MM.1S (cell line): Measurements from ENCODE around the gene SRCIN1.
"Not testable (repeated sequence)": the region's sequence is repeated elsewhere in the genome, so short reads cannot be mapped to it uniquely, and the experiment has no call there.

ENCODE experiments used
- EZH2 ChIP-seq: fragments of 300-600 bp; sonication (generic); optimal IDR thresholded peaks from 2 replicates; pipeline ENCODE3; 2017; ENCODE audit warnings: low read depth, mild to moderate bottlenecking, antibody characterized with exemption, low read length, mixed read lengths
- TF ChIP-seq, protein P1 (sequence below): fragments of 300-600 bp; sonication (generic); IDR thresholded peaks from 2 replicates; pipeline ENCODE4 v1.5.1; 2016; ENCODE audit warnings: antibody characterized with exemption, low read length, mixed read lengths

DNA sequence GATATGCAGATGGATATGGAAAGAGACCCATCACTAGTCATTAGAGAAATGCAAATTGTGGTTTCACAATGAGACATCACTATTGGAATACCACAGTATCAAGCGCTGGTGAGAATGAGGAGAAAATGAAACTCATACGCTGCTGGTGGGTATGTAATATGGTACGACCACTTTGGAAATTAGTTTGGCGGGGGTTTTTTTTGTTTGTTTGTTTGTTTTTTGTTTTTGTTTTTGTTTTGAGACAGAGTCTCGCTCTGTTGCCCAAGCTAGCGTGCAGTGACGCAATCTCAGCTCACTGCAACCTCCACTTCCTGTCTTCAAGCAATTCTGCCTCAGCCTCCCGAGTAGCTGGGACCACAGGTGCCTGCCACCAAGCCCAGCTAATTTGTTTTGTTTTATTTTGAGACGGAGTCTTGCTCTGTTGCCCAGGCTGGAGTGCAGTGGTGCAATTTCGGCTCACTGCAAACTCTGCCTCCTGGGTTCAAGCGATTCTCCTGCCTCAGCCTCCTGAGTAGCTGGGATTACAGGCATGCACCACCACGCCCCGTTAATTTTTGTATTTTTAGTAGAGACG, 19.1 kb upstream of the SRCIN1 start:
- TF ChIP-seq, protein P1, sequence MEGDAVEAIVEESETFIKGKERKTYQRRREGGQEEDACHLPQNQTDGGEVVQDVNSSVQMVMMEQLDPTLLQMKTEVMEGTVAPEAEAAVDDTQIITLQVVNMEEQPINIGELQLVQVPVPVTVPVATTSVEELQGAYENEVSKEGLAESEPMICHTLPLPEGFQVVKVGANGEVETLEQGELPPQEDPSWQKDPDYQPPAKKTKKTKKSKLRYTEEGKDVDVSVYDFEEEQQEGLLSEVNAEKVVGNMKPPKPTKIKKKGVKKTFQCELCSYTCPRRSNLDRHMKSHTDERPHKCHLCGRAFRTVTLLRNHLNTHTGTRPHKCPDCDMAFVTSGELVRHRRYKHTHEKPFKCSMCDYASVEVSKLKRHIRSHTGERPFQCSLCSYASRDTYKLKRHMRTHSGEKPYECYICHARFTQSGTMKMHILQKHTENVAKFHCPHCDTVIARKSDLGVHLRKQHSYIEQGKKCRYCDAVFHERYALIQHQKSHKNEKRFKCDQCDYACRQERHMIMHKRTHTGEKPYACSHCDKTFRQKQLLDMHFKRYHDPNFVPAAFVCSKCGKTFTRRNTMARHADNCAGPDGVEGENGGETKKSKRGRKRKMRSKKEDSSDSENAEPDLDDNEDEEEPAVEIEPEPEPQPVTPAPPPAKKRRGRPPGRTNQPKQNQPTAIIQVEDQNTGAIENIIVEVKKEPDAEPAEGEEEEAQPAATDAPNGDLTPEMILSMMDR, result not testable (repeated sequence)
- not testable (repeated sequence) for TF ChIP-seq EZH2
